NOMO-1 treated with DMSO at 0.1 percent for 48 hours (cell line): Measurements from ENCODE around the gene ATP9B.
"Not testable (repeated sequence)": the region's sequence is repeated elsewhere in the genome, so short reads cannot be mapped to it uniquely, and the experiment has no call there.

Source experiments
- DNase-seq: peaks from one replicate; lab custom pipeline; 2025; ENCODE audit not compliant: unreplicated experiment; lab: John Stamatoyannopoulos, UW

The ATP9B gene

GRCh38 chr18:79323471-79323870 lies 254.3 kb downstream of the ATP9B start:
- no peak for DNase-seq

- DNase-seq = no peak
These were observed 257.4 kb downstream of the ATP9B start for GRCh38 chr18:79326413-79327198.

- DNase-seq = no peak
These were observed 258.1 kb downstream of the ATP9B start for GRCh38 chr18:79327199-79327721.

- DNase-seq = not testable (repeated sequence)
These were observed 258.7 kb downstream of the ATP9B start for GRCh38 chr18:79327915-79328314.

GRCh38 chr18:79328887-79329286 lies 259.7 kb downstream of the ATP9B start:
- DNase-seq = no peak

GRCh38 chr18:79329786-79330185 lies 260.6 kb downstream of the ATP9B start:
- no peak for DNase-seq

DNA sequence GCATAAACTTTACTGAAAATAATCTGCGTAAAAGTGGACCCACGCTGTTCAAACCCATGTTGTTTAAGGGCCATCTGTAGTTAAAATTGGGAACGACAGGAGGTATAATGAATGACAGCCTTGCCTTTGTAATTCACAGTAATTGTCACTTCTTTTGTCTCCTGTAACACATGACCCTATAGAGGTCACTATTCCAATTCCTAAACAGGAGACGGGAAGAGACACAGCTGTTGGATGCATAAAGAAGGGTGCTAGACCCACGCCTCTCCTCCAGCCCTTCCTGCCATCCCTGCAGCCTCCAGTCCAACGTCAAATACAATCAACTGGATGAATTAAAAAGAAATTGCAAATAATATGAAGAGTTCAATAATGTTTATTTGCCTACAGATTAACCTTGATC lies 263.5 kb downstream of the ATP9B start:
- no peak for DNase-seq

- no peak for DNase-seq
These were observed 263.9 kb downstream of the ATP9B start for GRCh38 chr18:79333046-79333445.

GRCh38 chr18:79334496-79335233 lies 265.5 kb downstream of the ATP9B start:
- DNase-seq = no peak

DNA sequence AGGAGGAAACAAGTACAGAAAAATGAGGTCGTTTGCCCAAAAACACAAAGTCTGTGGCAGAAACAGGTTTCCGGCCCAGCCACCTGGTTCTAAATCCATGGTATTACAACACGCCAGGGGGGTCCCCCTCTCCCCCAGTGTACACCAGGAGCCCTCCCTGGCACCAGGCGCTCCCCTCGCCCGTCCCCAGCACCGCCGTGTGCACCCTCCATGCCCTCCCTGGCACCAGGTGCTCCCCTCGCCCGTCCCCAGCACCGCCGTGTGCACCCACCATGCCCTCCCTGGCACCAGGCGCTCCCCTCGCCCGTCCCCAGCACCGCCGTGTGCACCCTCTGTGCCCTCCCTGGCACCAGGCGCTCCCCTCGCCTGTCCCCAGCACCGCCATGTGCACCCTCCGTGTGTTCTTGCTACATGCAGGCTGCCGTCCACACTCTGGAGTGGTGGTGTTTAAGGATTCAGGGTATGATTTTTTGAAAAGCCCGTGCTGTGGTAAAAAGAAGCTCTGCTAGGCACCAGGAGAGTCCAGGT lies 266.7 kb downstream of the ATP9B start:
- DNase-seq = no peak

DNA sequence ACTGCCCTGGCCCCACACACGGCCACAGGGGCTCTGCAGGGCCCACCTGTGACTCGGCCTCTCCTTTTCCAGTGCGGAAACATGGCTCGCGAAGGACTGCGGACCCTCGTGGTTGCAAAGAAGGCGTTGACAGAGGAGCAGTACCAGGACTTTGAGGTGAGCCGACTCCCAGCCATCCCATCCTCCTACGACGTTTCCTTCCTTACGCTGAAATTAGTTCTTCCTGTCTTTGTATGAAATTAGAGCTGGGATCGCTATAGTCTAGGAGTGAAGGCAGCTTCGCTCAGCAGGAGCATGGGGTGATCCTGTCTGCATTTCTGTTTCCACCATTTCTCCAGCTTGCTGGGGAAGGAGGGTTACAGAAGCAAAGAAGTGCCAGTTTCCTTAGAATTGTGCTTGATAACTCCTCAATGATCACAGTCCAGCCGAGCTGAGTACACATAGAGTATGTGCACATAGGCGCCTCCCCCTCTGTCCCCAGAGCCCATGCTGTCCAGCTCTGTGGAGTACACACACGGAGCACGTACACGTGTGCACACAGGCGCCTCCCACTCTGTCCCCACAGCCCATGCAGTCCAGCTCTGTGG lies 267.5 kb downstream of the ATP9B start:
- DNase-seq = no peak

DNA sequence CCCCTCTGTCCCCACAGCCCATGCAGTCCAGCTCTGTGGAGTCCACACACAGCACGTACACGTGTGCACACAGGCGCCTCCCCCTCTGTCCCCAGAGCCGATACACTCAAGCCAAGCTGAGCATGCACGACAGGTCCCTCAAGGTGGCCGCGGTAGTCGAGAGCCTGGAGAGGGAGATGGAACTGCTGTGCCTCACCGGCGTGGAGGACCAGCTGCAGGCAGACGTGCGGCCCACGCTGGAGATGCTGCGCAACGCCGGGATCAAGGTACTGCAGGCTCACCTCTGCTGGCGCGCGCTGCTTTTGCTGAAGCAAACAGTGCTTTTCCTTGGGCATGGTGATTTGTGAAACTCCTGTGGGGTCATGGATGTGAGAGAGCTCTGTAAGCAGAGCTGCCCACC lies 268.0 kb downstream of the ATP9B start:
- DNase-seq = no peak

- no peak for DNase-seq
These were observed 268.4 kb downstream of the ATP9B start for GRCh38 chr18:79337620-79338019.

GRCh38 chr18:79339094-79339908 lies 270.1 kb downstream of the ATP9B start:
- no peak for DNase-seq

DNA sequence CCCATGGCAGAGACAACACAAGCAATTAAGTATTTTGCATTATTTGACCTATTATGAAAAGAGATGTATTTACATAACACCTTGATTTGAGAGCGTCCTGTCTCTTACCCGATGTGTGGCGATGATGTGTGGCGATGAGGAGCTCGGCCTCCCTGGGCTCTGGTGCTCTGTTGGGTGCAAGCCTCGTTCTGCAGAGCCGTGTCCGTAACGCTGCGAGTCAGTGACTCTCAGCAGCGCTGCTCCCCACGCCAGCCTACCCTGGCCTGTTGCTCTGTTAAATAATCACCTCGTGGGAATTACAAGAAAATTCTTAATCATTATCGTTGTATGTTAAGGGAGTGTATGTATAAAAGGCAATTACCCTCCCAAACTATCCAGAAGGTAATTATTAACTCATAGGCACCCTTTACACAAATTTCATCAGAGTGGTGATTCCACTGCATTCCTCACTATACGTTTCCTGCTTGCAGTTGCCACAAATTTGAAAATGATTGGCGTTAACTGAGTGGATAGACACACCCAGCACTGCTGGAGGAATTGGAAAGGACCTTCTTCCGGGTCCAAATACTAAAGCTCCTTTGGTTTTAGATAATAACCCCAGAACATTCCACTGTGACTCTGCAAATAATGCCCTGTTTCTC lies 274.5 kb downstream of the ATP9B start:
- no peak for DNase-seq

- DNase-seq = no peak
These were observed 275.0 kb downstream of the ATP9B start for GRCh38 chr18:79344208-79344581.

DNA sequence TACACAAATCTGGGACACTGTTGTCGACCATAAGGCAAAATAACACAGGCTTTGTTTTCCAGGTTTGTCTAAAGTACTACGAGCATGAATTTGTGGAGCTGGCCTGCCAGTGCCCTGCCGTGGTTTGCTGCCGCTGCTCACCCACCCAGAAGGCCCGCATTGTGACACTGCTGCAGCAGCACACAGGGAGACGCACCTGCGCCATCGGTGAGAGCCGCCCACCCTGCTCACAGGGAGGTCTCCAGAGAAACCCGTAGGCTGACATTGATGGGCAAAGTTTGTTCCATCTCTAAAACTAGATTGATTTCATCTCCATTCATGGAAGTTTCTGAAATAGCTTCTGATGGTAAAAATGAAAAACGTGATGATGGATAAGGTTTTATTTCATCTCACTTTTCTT lies 276.2 kb downstream of the ATP9B start:
- DNase-seq = no peak

DNA sequence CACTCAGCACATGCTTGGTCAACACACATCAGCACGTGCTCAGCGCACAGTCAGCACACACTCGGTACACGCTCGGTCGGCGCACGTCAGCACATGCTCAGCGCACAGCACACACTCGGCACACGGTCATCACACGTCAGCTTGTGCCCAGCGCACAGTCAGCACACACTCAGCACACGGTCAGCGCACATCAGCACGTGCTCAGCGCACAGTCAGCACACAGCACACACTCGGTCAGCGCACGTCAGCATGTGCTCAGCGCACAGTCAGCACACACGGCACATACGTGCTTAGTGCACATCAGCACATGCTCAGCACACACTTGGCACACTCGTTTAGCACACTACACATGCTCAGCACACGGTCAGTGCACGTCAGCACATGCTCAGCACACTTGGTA lies 276.8 kb downstream of the ATP9B start:
- no peak for DNase-seq

GRCh38 chr18:79348066-79348465 lies 278.9 kb downstream of the ATP9B start:
- no peak for DNase-seq

DNA sequence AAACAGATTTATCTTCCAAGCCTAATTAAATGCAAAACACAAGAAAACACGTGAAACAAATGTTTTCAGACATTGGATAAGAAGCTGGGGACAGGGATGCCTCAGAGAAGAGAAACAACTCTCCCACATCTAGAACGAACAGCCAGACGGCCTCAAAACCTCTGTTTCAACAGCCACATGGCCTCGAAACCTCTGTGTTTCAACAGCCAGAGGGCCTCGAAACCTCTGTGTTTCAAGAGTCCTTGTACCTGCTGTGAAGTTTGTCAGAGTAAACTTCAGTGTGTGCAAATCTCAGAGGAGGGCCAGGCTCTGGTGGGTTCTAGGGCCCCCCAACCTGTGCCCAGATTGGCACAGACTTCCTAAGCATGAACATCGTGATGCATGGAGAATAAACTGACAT lies 283.2 kb downstream of the ATP9B start:
- no peak for DNase-seq
